ENCODE results near the gene USP27X.

USP27X gene

DNA sequence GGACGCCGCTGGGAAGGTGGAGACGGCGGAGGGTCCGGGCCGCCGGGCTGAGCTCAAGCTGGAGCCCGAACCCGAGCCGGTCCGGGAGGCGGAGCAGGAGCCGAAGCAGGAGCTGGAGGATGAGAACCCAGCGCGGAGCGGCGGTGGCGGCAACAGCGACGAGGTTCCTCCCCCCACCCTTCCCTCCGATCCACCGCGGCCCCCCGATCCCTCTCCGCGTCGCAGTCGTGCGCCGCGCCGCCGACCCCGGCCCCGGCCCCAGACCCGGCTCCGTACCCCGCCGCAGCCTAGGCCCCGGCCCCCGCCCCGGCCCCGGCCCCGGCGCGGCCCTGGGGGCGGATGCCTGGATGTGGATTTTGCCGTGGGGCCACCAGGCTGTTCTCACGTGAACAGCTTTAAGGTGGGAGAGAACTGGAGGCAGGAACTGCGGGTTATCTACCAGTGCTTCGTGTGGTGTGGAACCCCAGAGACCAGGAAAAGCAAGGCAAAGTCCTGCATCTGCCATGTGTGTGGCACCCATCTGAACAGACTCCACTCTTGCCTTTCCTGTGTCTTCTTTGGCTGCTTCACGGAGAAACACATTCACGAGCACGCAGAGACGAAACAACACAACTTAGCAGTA is 483 bp downstream of the USP27X start:
- no peak overlapping the region for H3K4me2 ChIP-seq (ENCODE audit: insufficient read depth, low read length)
- DNase-seq (no peak), ATAC-seq (ENCODE audit: insufficient read depth, low read depth) (no peak)
- no peaks in the 10 kb centered on the region for H3K9me3 ChIP-seq (ENCODE audit: insufficient read depth, low read length, severe bottlenecking)
- H3K4me3 ChIP-seq (ENCODE audit: low read depth in 1 of 2, low read length in 2 of 2) = no peak overlapping the region
- H3K4me1 ChIP-seq (ENCODE audit: insufficient read depth, low read length) = no peaks in the 10 kb centered on the region
- H3K36me3 ChIP-seq (ENCODE audit: insufficient read depth, low read length) = no peaks in the 10 kb centered on the region
- no peak overlapping the region for H3K9ac ChIP-seq (ENCODE audit: low read depth, low read length)
- no peak overlapping the region for H3K27ac ChIP-seq (ENCODE audit: low read length)
- no peaks in the 10 kb centered on the region for H3K79me2 ChIP-seq (ENCODE audit: insufficient read depth, low read length)
- H2AFZ ChIP-seq (ENCODE audit: low read depth, low read length) = no peak overlapping the region
- no peaks in the 10 kb centered on the region for H4K20me1 ChIP-seq (ENCODE audit: insufficient read depth, low read length)
- H3K27me3 ChIP-seq (ENCODE audit: insufficient read depth, low read length, poor library complexity) = no peaks in the 10 kb centered on the region
- TF ChIP-seq EZH2 (IDR thresholded peaks at IDR 0.05; ENCODE audit: borderline replicate concordance, low read depth, low read length, severe bottlenecking) = no peak
- TF ChIP-seq, protein P1, sequence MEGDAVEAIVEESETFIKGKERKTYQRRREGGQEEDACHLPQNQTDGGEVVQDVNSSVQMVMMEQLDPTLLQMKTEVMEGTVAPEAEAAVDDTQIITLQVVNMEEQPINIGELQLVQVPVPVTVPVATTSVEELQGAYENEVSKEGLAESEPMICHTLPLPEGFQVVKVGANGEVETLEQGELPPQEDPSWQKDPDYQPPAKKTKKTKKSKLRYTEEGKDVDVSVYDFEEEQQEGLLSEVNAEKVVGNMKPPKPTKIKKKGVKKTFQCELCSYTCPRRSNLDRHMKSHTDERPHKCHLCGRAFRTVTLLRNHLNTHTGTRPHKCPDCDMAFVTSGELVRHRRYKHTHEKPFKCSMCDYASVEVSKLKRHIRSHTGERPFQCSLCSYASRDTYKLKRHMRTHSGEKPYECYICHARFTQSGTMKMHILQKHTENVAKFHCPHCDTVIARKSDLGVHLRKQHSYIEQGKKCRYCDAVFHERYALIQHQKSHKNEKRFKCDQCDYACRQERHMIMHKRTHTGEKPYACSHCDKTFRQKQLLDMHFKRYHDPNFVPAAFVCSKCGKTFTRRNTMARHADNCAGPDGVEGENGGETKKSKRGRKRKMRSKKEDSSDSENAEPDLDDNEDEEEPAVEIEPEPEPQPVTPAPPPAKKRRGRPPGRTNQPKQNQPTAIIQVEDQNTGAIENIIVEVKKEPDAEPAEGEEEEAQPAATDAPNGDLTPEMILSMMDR (IDR thresholded peaks at IDR 0.05; ENCODE audit: borderline replicate concordance, extremely low read depth, low read length, poor library complexity, severe bottlenecking) = no peak

DNA sequence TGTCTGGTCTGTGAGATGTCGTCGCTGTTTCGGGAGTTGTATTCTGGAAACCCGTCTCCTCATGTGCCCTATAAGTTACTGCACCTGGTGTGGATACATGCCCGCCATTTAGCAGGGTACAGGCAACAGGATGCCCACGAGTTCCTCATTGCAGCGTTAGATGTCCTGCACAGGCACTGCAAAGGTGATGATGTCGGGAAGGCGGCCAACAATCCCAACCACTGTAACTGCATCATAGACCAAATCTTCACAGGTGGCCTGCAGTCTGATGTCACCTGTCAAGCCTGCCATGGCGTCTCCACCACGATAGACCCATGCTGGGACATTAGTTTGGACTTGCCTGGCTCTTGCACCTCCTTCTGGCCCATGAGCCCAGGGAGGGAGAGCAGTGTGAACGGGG is 1.4 kb downstream of the USP27X start:
- Histone ChIP-seq H2AFZ (ENCODE audit: low read depth, low read length) (no peak overlapping the region), H4K20me1 (ENCODE audit: insufficient read depth, low read length) (no peaks in the 10 kb centered on the region), H3K9ac (ENCODE audit: low read depth, low read length) (no peak overlapping the region), H3K27ac (ENCODE audit: low read length) (no peak overlapping the region), H3K4me1 (ENCODE audit: insufficient read depth, low read length) (no peaks in the 10 kb centered on the region), H3K4me3 (ENCODE audit: low read depth in 1 of 2, low read length in 2 of 2) (no peak overlapping the region), H3K79me2 (ENCODE audit: insufficient read depth, low read length) (no peaks in the 10 kb centered on the region), H3K4me2 (ENCODE audit: insufficient read depth, low read length) (no peak overlapping the region), H3K36me3 (ENCODE audit: insufficient read depth, low read length) (no peaks in the 10 kb centered on the region), H3K9me3 (ENCODE audit: insufficient read depth, low read length, severe bottlenecking) (no peaks in the 10 kb centered on the region), H3K27me3 (ENCODE audit: insufficient read depth, low read length, poor library complexity) (no peaks in the 10 kb centered on the region)
- no peak for DNase-seq
- TF ChIP-seq EZH2 (IDR thresholded peaks at IDR 0.05; ENCODE audit: borderline replicate concordance, low read depth, low read length, severe bottlenecking) = no peak
- TF ChIP-seq, protein P1 (IDR thresholded peaks at IDR 0.05; ENCODE audit: borderline replicate concordance, extremely low read depth, low read length, poor library complexity, severe bottlenecking) = no peak
- no peak for ATAC-seq (ENCODE audit: insufficient read depth, low read depth)

DNA sequence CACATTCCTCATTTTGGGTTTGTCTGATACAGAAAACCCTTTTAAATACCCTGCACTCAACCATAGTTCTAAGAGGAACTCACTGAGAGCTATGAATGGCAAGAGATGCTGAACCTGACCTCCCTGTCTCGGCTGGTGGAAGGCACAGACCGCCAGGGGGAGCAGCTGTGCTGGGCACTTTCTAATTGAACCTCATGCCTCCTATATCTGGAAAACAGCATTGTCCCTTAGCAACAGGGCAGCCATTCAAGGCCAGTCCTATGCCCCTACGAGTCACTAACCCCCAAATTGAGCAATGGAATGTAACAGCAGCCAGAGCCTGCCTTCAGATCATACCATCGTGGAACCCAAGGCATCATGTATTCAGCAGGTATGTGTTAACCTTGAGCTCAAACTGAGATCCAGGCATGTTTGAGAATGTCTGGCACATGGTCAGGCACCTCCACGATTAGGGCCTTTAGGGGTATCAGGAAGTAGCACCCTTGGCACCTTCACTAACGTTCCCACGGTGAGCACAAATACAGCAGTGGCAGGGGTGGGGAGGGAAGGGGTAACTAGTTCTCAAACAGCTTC is 5.1 kb downstream of the USP27X start:
- Histone ChIP-seq H3K36me3 (ENCODE audit: insufficient read depth, low read length) (no peaks in the 10 kb centered on the region), H4K20me1 (ENCODE audit: insufficient read depth, low read length) (no peaks in the 10 kb centered on the region), H3K9me3 (ENCODE audit: insufficient read depth, low read length, severe bottlenecking) (no peaks in the 10 kb centered on the region), H3K4me2 (ENCODE audit: insufficient read depth, low read length) (no peak overlapping the region), H3K27me3 (ENCODE audit: insufficient read depth, low read length, poor library complexity) (no peaks in the 10 kb centered on the region), H3K27ac (ENCODE audit: low read length) (no peak overlapping the region), H3K79me2 (ENCODE audit: insufficient read depth, low read length) (no peaks in the 10 kb centered on the region), H3K9ac (ENCODE audit: low read depth, low read length) (no peak overlapping the region), H3K4me1 (ENCODE audit: insufficient read depth, low read length) (no peaks in the 10 kb centered on the region), H3K4me3 (ENCODE audit: low read depth in 1 of 2, low read length in 2 of 2) (no peak overlapping the region), H2AFZ (ENCODE audit: low read depth, low read length) (no peak overlapping the region)
- ATAC-seq (ENCODE audit: insufficient read depth, low read depth) (no peak), DNase-seq (peak; percentile 22)
- no peak for TF ChIP-seq EZH2 (IDR thresholded peaks at IDR 0.05; ENCODE audit: borderline replicate concordance, low read depth, low read length, severe bottlenecking)
- TF ChIP-seq, protein P1 (IDR thresholded peaks at IDR 0.05; ENCODE audit: borderline replicate concordance, extremely low read depth, low read length, poor library complexity, severe bottlenecking) = peak; percentile 77

All from DND-41 (cell line).